OCI-LY7 (cell line): ENCODE results near the gene SYNDIG1L. TPM values are rescaled to one million over a fixed set of nuclear protein-coding genes. Genes with fewer than 3 reads are reported as not detected.

Experiments used
- BruUV-seq: library from RNA; stranded (reverse); fragments of 400-500 nt; replicated peaks from 2 replicates; lab custom pipeline; 2021; lab: Mats Ljungman, UMichigan
- CTCF ChIA-PET: fragments of 300-600 bp; sonication (Branson Sonifier 250); formaldehyde crosslinking; loops from one replicate; lab custom pipeline; 2022; ENCODE audit warnings: antibody characterized with exemption; ENCODE audit not compliant: unreplicated experiment; lab: Charles Lee
- POLR2A ChIA-PET: fragments of 300-600 bp; sonication (Branson Sonifier 250); formaldehyde crosslinking; loops from one replicate; lab custom pipeline; 2022; ENCODE audit warnings: antibody characterized with exemption; lab: Charles Lee
- DNase-seq: peaks from one replicate; pipeline ENCODE4 v3.0.0-alpha.2; 2015; ENCODE audit warnings: low spot score
- H2AFZ ChIP-seq: fragments of 200-600 bp; sonication (generic), shearing (Covaris generic); 2 replicates; pipeline ENCODE4 v1.6.1; 2014; ENCODE audit warnings: mild to moderate bottlenecking, antibody characterized with exemption, low read length, moderate library complexity
- H3K27ac ChIP-seq: fragments of 200-600 bp; sonication (generic); 2 replicates; pipeline ENCODE4 v1.5.1; 2014; ENCODE audit warnings: mixed run types, low read depth, mild to moderate bottlenecking, moderate library complexity, low read length, inconsistent platforms; ENCODE audit not compliant: poor library complexity, severe bottlenecking
- H3K36me3 ChIP-seq: fragments of 200-600 bp; sonication (generic); 2 replicates; pipeline ENCODE4 v1.6.1; 2014; ENCODE audit warnings: mild to moderate bottlenecking, antibody characterized with exemption, low read length, moderate library complexity, mixed read lengths; ENCODE audit not compliant: insufficient read depth
- H3K4me1 ChIP-seq: fragments of 200-600 bp; sonication (generic); 2 replicates; pipeline ENCODE4 v1.5.1; 2014; ENCODE audit warnings: mild to moderate bottlenecking, low read length; ENCODE audit not compliant: insufficient read depth, poor library complexity, severe bottlenecking
- H3K4me2 ChIP-seq: fragments of 200-600 bp; sonication (generic); 2 replicates; pipeline ENCODE4 v1.6.1; 2014; ENCODE audit warnings: mild to moderate bottlenecking, low read length
- H3K4me3 ChIP-seq: fragments of 200-600 bp; sonication (generic); 2 replicates; pipeline ENCODE4 v1.5.1; 2014; ENCODE audit warnings: mild to moderate bottlenecking, low read depth, low read length; ENCODE audit not compliant: poor library complexity, severe bottlenecking
- H3K79me2 ChIP-seq: fragments of 200-600 bp; sonication (generic); 2 replicates; pipeline ENCODE4 v1.6.1; 2016; ENCODE audit warnings: low read depth, mild to moderate bottlenecking, low read length, moderate library complexity, mixed read lengths; ENCODE audit not compliant: insufficient read depth
- H3K9me2 ChIP-seq: fragments of 200-600 bp; sonication (generic); 2 replicates; pipeline ENCODE4 v1.6.1; 2016; ENCODE audit warnings: mild to moderate bottlenecking, low read length, mixed read lengths; ENCODE audit not compliant: insufficient read depth
- H3K9me3 ChIP-seq: fragments of 200-600 bp; sonication (generic); 2 replicates; pipeline ENCODE4 v1.6.1; 2014; ENCODE audit warnings: mild to moderate bottlenecking, mixed run types, low read length, mixed read lengths
- H4K20me1 ChIP-seq: fragments of 200-600 bp; sonication (generic); 2 replicates; pipeline ENCODE4 v1.6.1; 2014; ENCODE audit warnings: mild to moderate bottlenecking, antibody characterized with exemption, low read length, moderate library complexity, mixed read lengths; ENCODE audit not compliant: insufficient read depth
- CTCF ChIP-seq: fragments of 200-600 bp; sonication (generic); conservative IDR thresholded peaks from 2 replicates; pipeline ENCODE4 v1.5.1; 2014; ENCODE audit warnings: mild to moderate bottlenecking, antibody characterized with exemption, low read length, moderate library complexity, mixed read lengths
- EZH2phosphoT487 ChIP-seq: fragments of 200-600 bp; sonication (generic); IDR thresholded peaks from 2 replicates; pipeline ENCODE4 v1.6.1; 2018; ENCODE audit warnings: low read depth, borderline replicate concordance, mild to moderate bottlenecking, mixed run types, antibody characterized with exemption, low read length, moderate library complexity, mixed read lengths
- intact Hi-C: fragments of 100-400 bp; cut with micrococcal nuclease; formaldehyde crosslinking; loops from one replicate; pipeline ENCODE4 v1.10.0; 2022; ENCODE audit not compliant: unreplicated experiment
- total RNA-seq, 2 experiments: library from RNA; depleted of rRNA in 1 of 2; stranded (reverse); fragments of >200 nt in 1 of 2; shearing (Covaris generic) in 1 of 2; gene quantifications; 2 replicates each; pipeline ENCODE4 v1.2.3, GENCODE V29; 2014 to 2022

The SYNDIG1L gene
- total RNA-seq, 2 experiments from 2014 or later: not detected

DNA sequence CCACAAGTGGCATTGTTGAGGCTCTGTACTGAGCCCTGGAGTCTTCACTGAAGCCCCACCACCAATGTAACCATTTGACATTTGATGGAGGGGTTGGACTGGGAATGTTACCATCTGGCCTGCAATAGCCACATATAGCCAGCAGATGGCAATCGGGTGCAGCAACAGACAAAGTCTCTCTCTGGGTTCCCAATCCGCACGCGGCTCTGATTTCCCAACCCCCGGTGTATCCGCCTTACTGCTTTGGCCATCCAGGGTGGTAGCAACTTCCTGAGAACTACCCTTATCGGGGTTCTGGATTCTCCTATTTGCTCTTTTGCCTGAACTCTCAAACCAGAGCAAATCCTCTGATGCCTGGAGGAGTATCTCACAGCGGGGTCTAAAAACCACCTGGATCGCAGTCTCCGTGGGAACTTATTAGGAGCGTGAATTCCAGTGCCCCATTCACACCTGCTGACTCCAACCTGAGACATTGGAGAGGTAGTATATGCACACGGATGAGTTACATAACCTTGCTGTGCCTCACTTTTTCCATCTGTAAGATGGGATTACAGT is 63.6 kb downstream of the SYNDIG1L start:
- no peaks in the 10 kb centered on the region for H3K36me3 ChIP-seq
- H3K4me3 ChIP-seq: no peak overlapping the region
- intact Hi-C loops: loop anchor here (1.0 to 5.0 kb wide), 3 partner anchors 38 to 250 kb away; partner anchors contain the start of gene LTBP2
- H3K9me2 ChIP-seq: no peaks in the 10 kb centered on the region
- H3K27ac ChIP-seq: no peak overlapping the region
- ChIA-PET CTCF (no interaction called here), POLR2A (no interaction called here)
- H4K20me1 ChIP-seq: no peaks in the 10 kb centered on the region
- DNase-seq: peak; percentile 60
- no peak overlapping the region for H3K4me2 ChIP-seq
- H2AFZ ChIP-seq: no peak overlapping the region
- H3K4me1 ChIP-seq: no peaks in the 10 kb centered on the region
- TF ChIP-seq EZH2phosphoT487: no peak
- peak; percentile 98 for TF ChIP-seq CTCF
- no TSS peak for BruUV-seq
- no peaks in the 10 kb centered on the region for H3K79me2 ChIP-seq
- no peaks in the 10 kb centered on the region for H3K9me3 ChIP-seq

- ChIA-PET CTCF (no interaction called here), POLR2A (no interaction called here)
- H2AFZ ChIP-seq: no peak overlapping the region
- no peak overlapping the region for H3K27ac ChIP-seq
- H3K79me2 ChIP-seq: no peaks in the 10 kb centered on the region
- no peaks in the 10 kb centered on the region for H4K20me1 ChIP-seq
- no peak for TF ChIP-seq EZH2phosphoT487
- no peak for TF ChIP-seq CTCF
- H3K9me3 ChIP-seq: no peaks in the 10 kb centered on the region
- intact Hi-C loops: loop anchor here (5.0 kb wide), 1 partner anchor 252 kb away; the partner anchor contains the start of gene LTBP2
- no peaks in the 10 kb centered on the region for H3K4me1 ChIP-seq
- H3K4me2 ChIP-seq: no peak overlapping the region
- H3K9me2 ChIP-seq: no peaks in the 10 kb centered on the region
- H3K36me3 ChIP-seq: no peaks in the 10 kb centered on the region
- no peak overlapping the region for H3K4me3 ChIP-seq
- BruUV-seq: no TSS peak
- DNase-seq: no peak
These were observed 65.8 kb downstream of the SYNDIG1L start for GRCh38 chr14:74360163-74360562.

GRCh38 chr14:74358176-74358829 is 67.7 kb downstream of the SYNDIG1L start:
- POLR2A ChIA-PET: interaction anchor here (1.3 kb wide), 1 partner anchor 43 kb away, joined by 4 read pairs; no protein-coding TSS in a partner anchor
- CTCF ChIA-PET: interaction anchor here (0.5 kb wide), 1 partner anchor 11 kb away, joined by 3 read pairs; no protein-coding TSS in a partner anchor
- TF ChIP-seq EZH2phosphoT487 (no peak), CTCF (no peak)
- H2AFZ ChIP-seq: no peak overlapping the region
- H3K27ac ChIP-seq: no peak overlapping the region
- no peaks in the 10 kb centered on the region for H4K20me1 ChIP-seq
- H3K4me1 ChIP-seq: no peaks in the 10 kb centered on the region
- H3K9me3 ChIP-seq: no peaks in the 10 kb centered on the region
- H3K4me3 ChIP-seq: no peak overlapping the region
- H3K79me2 ChIP-seq: no peaks in the 10 kb centered on the region
- no peak for DNase-seq
- intact Hi-C loops: no loop called here
- BruUV-seq: no TSS peak
- no peaks in the 10 kb centered on the region for H3K36me3 ChIP-seq
- H3K4me2 ChIP-seq: no peak overlapping the region
- no peaks in the 10 kb centered on the region for H3K9me2 ChIP-seq
